HG02610 (cell line): ENCODE results near the gene BIN1.

Experiments used
- ATAC-seq: cut with Tn5 transposase; IDR thresholded peaks from one replicate; pipeline ENCODE4 v1.9.1; 2021; ENCODE audit warnings: mild to moderate bottlenecking, moderate library complexity; ENCODE audit not compliant: unreplicated experiment

BIN1 gene, protein sequence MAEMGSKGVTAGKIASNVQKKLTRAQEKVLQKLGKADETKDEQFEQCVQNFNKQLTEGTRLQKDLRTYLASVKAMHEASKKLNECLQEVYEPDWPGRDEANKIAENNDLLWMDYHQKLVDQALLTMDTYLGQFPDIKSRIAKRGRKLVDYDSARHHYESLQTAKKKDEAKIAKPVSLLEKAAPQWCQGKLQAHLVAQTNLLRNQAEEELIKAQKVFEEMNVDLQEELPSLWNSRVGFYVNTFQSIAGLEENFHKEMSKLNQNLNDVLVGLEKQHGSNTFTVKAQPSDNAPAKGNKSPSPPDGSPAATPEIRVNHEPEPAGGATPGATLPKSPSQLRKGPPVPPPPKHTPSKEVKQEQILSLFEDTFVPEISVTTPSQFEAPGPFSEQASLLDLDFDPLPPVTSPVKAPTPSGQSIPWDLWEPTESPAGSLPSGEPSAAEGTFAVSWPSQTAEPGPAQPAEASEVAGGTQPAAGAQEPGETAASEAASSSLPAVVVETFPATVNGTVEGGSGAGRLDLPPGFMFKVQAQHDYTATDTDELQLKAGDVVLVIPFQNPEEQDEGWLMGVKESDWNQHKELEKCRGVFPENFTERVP

GRCh38 chr2:127106991-127107621 is at the start of gene BIN1:
Gene BIN1 (minus strand): TSS chr2:127107154. CDS start chr2:127106943, 211 bp downstream.
- peak; percentile 93 for ATAC-seq

- no peak for ATAC-seq
Measured at GRCh38 chr2:127155947-127156346, 49.0 kb upstream of the BIN1 start.

- ATAC-seq: no peak
Measured at GRCh38 chr2:127155028-127155581, 48.2 kb upstream of the BIN1 start.

DNA sequence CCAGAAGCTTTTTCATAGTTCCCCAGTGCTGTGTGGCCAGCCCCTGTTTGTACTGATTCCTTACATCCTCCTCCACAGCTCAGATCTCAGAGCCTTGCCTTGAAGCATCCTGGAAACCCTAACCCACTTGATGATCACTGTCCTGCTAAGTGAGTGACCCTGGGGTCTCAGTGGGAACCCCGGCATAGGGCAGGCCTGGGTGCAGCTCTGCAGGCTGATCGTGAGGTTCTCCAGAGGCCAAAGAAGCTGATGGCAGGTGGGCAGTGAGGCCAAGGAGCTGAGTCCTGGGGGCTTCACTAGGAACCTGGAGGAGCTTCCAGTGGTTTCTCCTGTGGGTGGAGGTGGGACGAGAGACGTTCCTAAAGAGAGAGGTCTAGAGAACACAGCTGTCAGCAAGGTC is 47.4 kb upstream of the BIN1 start:
- no peak for ATAC-seq

GRCh38 chr2:127153691-127154158 is 46.8 kb upstream of the BIN1 start:
- ATAC-seq: no peak

- no peak for ATAC-seq
Measured at GRCh38 chr2:127150996-127151395, 44.0 kb upstream of the BIN1 start.

- ATAC-seq: no peak
Measured at GRCh38 chr2:127149384-127149783, 42.4 kb upstream of the BIN1 start.

DNA sequence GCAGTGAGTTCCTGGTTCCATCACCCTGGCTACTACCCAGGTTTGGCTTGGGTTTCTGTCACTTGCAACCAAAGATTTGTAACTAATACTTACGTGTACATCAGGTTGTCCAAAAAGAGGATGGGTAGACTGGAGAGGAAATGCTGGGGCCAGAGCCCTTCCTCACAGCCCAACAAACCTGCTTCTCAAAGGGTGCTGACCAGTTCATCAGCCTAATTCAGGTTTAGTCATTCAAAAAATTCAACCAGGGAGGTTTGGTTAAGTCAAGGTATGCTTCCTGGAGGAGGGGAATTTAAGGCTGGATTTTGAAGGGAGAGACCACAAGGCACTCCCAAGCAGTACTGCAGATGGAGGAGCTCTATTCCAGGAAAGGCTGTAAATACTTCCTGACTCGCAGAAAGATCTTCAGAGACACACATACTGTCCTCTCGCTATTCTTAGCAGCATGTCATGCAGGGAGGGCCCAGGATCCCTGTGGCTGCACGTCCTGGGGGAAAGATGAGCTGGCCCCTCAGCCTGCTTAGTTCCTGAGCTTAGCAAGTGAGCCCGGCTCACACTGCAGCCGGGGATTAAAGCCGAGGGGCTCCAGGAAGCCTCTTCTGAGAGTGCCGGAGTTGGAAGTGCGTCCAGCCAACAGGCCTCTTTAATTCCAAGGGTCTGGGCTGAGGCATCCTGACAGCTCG is 40.0 kb upstream of the BIN1 start:
- ATAC-seq: no peak

GRCh38 chr2:127146071-127146725 is 39.2 kb upstream of the BIN1 start:
- no peak for ATAC-seq

DNA sequence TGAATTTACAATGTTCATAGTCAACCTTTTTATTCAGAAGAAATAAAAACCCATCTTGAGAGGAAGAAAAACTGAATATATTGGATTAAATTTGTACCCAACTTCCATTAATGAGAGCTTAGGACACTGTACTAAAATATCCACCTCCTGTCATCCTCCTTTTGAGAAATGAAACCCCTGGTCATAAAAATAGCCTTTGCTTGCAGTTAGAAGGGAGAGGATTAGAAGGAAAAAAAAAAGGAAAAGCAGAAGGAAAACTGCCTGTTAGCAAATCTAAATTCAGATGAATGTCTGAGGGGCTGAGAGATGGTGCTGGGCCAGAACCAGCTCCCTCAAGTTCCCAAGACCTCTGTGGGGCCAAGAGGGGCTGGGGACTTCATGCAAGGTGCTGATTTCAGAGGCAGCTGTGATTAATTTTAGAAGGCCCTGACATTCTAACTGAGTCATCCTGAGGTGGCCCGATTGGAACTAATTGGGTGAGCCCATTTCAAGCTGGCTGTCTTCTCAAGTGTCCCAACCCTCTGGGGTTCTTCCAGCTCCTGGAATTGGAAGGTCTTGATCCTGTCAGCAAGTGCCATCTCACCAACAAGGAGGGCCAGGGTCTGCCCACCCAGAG is 38.4 kb upstream of the BIN1 start:
- ATAC-seq: no peak

GRCh38 chr2:127143841-127144782 is 37.2 kb upstream of the BIN1 start:
- no peak for ATAC-seq

- no peak for ATAC-seq
Measured at GRCh38 chr2:127142663-127143630, 36.0 kb upstream of the BIN1 start.

DNA sequence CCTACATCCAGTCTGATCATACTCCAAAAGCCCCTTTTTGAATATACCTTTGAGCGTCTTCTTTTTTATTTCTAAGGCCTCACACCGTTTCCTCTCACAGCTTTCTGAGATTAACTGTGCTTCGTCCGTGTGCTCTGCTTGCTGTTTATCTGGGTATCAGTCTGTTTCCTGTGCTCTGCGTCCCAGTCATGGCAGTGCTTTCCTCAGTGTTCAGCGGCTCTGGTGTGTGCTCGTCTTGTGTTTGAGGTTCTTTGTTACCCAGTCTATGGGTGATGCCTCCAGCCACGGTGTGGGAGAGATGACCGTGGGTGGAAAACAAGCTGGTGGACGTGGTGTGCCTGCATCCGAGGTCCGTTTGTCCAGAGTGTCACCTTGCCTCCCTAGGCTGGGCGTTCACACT is 33.6 kb upstream of the BIN1 start:
- no peak for ATAC-seq

GRCh38 chr2:127139766-127140165 is 32.8 kb upstream of the BIN1 start:
- ATAC-seq: no peak

DNA sequence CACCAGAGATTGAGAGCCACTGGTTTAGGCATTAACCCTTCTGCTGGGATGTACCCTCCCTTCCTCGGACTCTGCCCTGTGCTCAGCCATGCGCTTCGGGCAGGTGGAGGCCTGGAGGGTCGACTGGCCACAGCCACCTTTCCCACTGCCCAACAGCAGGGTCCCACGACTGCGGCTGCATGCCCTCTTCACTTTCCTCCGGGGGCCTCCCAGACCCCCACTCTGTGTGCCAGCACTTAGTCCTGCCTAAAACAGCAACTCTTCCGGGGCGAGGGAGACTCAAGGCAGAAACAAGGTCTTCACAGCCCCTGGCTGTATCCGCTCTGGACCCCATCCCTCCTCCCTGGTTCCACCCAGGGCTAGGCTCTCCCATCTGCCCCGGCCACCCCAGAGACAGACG is 31.3 kb upstream of the BIN1 start:
- no peak for ATAC-seq

DNA sequence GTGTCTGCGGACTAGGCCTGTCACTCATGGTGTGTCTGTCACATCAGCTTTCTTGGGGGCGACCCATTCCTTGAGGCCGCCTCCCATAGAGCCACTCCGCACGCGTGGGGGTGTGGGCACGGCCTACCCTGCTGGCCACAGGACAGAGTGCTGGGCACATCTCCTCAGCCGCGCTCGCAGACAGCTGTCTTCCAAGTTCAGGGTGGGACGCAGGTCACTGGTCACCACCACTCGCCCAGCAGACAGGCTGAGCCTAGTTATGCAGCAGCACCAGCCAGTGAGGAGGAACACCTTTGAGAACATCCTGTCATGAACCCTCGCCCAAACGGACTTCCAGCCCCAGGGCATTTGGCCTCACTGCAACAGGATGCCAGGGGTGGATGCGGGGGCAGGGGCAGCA is 30.8 kb upstream of the BIN1 start:
- no peak for ATAC-seq

DNA sequence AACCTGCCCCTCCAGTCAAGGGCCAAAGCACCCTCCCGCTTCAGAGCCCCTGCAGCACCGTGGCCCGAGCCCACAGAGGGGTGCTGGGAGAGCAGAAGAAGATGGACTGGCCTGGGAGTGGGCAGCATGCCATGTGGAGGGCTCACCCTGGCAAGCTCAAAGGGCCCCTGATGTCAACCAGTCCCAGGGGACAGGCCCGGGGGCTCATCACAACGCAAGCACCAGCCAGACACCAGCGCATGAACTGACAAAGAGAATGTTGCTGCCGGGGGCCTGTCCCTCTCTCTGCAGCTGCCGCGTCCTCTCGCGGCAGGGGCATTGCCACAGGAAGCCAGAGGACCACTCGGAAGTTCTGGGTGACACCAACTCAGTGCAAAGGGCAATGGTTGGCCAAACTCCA is 30.3 kb upstream of the BIN1 start:
- ATAC-seq: no peak
